Stimulated activated CD4-positive, alpha-beta T cell treated with anti-CD3 and anti-CD28 coated beads, Interleukin-1b, Interleukin-23, amount 100 ng/mL, for 24 hours (primary cell): ENCODE data around the gene PAN2.
"Not testable (repeated sequence)": the region's sequence is repeated elsewhere in the genome, so short reads cannot be mapped to it uniquely, and the experiment has no call there.

Experiments used
- DNase-seq, 4 experiments: peaks; one replicate each; pipeline ENCODE4 v3.0.0-alpha.2; 2020; ENCODE audit warnings: low read depth in 4 of 4, low spot score in 1 of 4

The PAN2 gene

DNA sequence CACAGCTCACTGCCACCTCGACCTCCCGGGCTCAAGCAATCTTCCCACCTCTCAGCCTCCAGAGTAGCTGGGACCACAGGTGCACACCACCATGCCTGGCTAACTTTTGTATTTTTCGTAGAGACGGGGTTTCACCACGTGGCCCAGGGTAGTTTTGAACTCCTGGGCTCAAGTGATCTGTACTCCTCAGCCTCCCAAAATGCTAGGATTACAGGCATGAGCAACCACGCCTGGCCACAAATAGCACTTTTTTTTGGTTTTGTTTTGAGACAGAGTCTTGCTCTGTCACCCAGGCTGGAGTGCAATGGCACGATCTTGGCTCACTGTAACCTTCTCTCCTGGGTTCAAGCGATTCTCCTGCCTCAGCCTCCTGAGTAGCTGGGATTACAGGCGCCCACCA is 13.5 kb upstream of the PAN2 start:
- DNase-seq: not testable (repeated sequence)

- DNase-seq: no peak
These were observed 12.9 kb upstream of the PAN2 start for GRCh38 chr12:56346675-56347074.

GRCh38 chr12:56342290-56342689 is 8.5 kb upstream of the PAN2 start:
- DNase-seq: not testable (repeated sequence)

DNA sequence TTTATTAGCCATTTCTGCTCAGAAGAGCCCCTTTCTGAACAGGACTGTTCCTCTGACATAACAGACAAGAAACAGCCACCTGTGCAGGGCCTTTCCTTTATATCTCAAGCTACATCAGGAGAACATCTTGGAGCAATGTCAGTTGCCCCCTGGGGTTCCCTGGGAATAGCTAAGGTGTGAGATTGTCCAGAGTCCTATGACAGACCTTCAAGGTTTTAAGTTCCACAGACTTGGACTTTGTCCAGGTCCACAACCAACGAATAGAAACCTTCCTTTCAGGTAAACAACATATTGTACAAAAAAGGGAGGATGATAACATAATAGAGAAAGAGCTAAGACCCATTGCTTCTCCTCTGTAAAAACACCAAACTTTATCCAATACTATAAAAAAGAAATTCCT is 7.8 kb upstream of the PAN2 start:
- DNase-seq: no peak

DNA sequence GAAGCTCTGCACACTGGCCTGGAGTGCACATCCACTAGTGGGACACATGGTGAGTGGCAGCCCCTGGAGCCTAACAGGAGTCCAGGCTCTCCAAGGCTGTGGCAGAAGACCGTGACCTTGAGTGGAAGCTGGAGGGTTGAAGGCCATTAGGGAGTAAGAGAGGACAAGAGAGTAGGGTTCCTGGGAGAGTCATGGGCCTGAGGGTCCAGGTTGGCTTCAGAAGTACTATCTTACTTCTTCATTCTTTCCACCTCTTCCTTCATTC is 5.3 kb upstream of the PAN2 start:
- no peak for DNase-seq

- DNase-seq: peak; percentile 53 to 86 (median 70)
These were observed 4.7 kb upstream of the PAN2 start, which contains the start of gene IL23A for GRCh38 chr12:56338308-56339157. TSS of gene IL23A (plus strand) at chr12:56338884. CDS start at chr12:56339045, 161 bp downstream.

DNA sequence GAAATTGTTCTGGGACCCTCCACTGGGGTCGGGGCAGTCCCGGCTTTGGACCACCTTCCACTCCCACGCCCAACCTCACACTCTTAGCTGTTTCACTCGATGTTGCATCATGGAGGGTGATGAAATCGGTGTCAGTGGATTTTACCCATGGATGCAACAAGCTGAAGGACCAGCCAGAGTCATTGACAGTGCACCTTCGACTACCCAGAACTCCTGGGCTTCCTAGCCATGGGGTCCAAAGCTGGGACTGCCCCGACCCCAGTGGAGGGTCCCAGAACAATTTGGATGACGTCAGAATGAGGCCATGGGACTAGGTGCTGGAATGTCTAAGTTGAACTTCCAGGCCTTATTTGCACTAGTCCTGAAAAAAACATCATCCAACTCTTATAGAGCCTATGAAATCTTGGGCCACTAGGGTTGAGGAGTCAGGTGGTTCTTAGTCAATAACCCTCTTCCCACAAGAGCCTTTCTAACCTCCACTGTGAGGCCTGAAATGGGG is 4.0 kb upstream of the PAN2 start:
- DNase-seq: no peak

GRCh38 chr12:56336361-56337167 is 2.8 kb upstream of the PAN2 start:
- no peak for DNase-seq

DNA sequence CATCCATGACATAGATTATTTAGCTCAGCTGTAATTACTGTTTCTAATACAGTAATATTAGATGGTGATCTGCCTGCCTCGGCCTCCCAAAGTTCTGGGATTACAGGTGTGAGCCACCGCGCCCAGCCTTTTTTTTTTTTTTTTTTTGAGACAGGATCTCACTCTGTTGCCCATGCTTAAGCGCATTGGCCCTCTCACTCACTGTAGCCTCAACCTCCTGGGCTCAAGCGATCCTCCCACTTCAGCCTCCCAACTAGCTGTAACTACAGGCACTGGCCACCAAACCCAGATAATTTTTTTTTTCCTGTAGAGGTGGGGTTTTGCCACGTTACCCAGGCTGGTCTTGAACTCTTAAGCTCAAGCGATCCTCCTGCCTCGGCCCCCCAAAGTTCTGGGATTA is 1.7 kb upstream of the PAN2 start:
- DNase-seq: not testable (repeated sequence)

- DNase-seq: no peak
These were observed 642 bp upstream of the PAN2 start for GRCh38 chr12:56334490-56334793.

DNA sequence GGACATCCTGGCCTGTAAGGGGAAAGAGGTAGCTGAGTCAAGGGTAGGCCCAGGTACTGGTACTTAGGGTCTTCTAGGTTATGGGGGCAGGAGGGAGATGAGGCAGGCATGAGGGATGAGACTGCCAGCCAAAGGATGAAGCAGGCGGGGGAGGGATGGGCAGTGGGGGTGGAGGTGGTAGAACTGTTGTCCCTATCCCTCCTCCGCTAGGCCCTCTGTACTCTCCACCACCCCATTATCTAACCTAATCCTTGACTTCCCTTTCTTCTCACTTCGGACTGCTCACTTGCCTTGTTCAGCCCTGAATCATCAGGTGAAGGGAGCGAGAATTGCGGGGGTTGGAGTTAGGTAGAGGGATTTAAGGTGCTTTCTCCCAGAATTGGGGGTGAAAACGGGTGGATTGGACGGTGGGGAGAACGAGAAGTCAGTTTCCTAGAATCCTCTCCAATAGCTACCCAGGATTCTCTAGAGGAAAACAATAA is 562 bp downstream of the PAN2 start:
- no peak for DNase-seq

DNA sequence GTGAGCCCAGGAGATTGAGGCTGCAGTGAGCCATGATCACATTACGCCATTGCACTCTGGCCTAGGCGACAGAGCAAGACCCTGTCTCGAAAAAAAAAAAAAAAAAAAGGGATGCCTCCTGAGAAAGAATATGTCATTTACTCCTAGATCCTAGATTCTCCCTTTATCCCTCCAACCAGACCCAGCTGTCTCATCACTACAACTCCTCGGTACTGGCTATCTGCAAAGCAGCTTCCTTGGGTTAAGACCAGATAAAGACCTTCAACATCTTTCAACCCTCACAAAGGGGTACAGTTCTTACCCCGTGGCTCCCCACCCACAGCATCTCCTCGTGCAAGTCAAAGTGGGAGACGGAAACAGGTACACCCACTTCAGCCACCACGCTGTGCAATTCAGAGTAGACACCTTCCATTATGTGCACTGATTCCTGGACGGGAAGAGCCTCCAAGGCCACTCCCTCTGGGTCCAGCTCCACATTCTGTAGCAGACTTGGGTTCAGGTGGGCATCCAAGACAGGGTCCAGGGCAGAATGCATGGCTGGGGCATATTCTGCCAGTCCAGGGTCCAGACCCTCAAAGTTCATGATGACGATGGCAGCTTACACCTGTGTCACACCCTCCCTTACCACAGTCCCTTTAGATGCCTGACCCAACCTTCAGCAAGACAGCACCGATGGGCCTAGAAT is 1.1 kb downstream of the PAN2 start:
- DNase-seq: no peak

DNA sequence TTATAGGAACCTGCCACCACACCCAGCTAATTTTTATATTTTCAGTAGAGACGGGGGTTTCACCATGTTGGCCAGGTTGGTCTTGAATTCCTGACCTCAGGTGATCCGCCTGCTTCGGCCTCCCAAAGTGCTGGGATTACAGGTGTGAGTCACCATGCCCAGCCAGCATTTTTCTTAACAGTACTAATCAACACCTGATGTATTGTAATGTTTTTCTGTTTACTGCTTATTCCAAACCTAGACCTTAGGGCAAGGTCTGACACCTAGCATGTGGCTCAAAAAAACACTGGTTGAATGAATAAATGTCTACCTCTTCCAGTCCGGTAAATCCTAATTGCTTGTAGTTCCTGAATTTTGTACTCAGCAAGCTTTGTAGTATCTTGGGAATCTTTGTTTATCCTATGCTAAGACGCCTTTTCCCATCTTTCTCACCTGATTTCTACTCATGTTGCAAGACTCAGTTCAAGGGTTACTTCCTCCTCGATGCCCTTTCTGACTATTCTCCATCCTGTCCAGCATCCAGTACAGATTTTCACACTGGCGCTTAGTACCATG is 2.8 kb downstream of the PAN2 start:
- no peak for DNase-seq

GRCh38 chr12:56326533-56326932 is 7.3 kb downstream of the PAN2 start:
- no peak for DNase-seq

- no peak for DNase-seq
These were observed 7.7 kb downstream of the PAN2 start for GRCh38 chr12:56326126-56326525.

- DNase-seq: no peak
These were observed 9.6 kb downstream of the PAN2 start for GRCh38 chr12:56324206-56324605.

- DNase-seq: not testable (repeated sequence)
These were observed 12.2 kb downstream of the PAN2 start for GRCh38 chr12:56321610-56322009.

GRCh38 chr12:56321027-56321426 is 12.8 kb downstream of the PAN2 start:
- DNase-seq: no peak

- no peak for DNase-seq
These were observed 16.1 kb downstream of the PAN2 start for GRCh38 chr12:56317675-56318074.

DNA sequence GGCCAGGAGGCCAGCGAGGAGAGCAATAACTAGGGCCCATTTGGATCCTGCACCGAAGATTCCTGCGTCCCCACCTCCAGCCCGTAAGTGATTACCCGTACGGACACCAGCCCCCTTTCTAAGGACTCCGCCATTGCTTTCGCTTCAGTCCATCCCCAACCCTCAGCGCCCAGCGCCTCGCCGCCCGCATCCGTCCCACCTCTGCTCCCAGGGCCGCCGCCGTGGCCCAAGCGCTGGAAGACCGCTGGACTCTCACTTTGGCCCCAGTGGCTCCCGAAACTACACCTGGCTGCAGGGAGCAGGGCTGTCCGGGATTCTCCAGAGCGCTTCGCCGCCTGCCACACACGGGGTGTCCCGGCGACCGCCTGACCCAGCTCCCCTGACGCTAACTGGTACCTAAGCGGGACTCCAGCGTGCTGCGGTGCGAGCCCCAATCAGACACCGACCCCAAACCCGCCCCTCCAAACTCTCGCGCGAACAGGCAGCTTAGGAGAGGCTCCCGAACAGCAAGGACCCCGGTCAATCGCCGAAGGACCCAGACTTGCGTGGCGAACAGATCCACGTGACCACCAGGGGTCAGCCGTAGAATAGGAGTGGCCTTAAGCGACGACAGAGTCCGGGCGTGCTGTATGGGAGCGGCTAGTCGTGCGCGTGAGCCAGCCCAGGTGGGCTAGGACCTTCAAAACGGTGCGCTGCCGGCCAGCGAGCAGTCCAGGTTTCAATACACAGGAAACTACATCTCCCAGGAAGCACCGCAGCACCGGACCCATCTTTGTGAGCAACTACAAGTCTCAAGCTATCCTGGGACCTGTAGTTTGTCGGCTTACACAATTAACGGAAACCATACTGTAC is 18.0 kb downstream of the PAN2 start, which contains the start of gene CNPY2:
TSS of gene CNPY2 (minus strand) at position 367 of the 852 bp plus-strand sequence. CDS start 771 bp downstream, outside the sequence.
- DNase-seq: peak; percentile 74 to 91 (median 82)
